GM21447 (cell line): Measurements from ENCODE around the gene CORO6.

Source experiments
- ATAC-seq: cut with Tn5 transposase; IDR thresholded peaks from one replicate; pipeline ENCODE4 v1.9.1; 2021; ENCODE audit not compliant: unreplicated experiment

Gene CORO6

GRCh38 chr17:29578626-29579485, 43.9 kb downstream of the CORO6 start:
- no peak for ATAC-seq

GRCh38 chr17:29577385-29578211, 45.1 kb downstream of the CORO6 start:
- no peak for ATAC-seq

DNA sequence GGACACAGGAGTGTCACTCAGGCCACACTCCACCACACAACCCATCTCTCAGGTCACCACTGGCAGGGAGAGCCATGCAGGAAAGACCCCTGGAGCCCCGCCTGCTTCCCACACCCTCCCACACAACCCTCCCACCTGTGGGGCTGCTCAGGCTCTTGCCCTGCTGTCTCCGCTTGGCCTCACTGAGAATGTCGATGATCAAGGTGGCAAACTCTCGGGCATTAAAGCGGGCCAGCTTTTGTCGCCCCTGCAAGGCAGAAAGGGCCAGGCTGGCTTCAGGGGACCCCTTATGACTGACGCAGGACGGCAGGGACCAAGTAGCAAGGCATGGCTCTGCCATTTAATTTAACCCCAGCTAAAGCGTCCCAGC, 45.7 kb downstream of the CORO6 start:
- no peak for ATAC-seq

DNA sequence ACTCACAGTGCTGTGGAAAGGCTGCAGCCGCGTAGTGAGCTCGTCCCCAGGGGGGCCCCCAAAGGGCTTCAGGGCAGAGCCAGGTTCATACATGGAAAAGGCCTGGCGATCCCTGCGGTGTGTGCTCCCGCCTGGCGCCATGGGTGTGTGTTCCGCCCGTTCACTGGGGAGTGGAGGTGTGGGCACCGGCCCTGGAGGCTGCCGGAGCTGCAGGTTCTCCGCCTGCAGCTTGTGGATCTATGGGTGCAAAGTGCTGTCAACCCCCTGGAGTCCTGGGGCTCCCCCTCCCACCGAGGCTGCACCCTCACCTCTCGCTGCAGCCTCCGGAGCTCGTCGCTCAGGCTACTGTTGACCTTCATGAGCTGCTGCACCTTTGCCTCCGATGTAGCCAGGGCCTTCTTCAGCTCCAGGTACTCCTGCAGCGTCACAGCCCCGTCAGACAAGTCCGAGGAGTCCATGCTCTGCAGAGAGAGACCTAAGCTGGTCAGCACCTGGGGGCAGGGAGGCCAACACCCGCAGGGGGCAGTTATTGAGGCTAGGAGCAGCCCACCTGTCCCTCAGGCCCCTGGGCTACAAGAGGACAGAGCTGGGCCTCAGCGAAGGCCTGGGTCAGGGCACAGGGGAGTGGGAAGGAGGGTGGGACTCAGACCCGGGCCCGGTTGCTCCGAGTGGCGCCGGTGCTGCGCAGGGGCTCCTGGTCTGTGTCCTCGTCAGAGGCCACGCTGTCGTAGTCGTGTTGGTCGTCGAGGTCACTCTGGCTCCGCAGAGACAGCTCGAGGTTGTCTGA, 46.3 kb downstream of the CORO6 start:
- no peak for ATAC-seq

DNA sequence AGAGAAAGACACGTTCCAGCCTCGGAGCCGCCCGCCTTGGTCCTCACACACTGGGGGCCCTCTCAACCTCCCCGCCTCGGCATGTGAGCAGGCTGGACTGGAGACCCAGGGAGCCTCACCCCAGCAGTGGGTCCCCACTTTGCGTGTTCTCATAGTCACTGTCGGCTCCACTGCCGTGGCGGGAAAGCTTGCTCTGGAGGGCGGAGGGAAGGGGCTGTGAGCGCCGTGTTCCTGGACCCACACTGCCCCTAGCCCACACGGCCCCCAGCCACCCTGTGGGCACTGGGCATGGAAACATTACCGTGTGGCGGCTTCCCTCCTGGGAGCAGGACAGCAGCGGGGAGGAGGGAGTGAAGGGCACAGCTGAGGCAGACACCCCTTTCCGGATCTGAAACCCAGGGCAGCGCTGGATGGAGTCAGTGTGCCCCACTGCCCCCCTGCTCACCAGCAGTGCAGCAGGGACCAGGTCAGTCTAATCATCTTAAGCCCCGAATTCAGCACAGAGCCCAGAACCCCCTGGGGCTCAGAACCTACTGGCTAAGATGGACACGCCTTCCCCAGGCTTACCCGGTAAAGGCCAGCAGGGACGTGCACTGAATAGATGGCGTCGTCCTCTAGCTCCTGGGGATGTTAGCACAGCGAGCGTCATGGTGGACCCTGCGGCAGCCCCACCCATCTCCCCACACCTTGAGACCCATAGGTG, 47.0 kb downstream of the CORO6 start:
- ATAC-seq = no peak

DNA sequence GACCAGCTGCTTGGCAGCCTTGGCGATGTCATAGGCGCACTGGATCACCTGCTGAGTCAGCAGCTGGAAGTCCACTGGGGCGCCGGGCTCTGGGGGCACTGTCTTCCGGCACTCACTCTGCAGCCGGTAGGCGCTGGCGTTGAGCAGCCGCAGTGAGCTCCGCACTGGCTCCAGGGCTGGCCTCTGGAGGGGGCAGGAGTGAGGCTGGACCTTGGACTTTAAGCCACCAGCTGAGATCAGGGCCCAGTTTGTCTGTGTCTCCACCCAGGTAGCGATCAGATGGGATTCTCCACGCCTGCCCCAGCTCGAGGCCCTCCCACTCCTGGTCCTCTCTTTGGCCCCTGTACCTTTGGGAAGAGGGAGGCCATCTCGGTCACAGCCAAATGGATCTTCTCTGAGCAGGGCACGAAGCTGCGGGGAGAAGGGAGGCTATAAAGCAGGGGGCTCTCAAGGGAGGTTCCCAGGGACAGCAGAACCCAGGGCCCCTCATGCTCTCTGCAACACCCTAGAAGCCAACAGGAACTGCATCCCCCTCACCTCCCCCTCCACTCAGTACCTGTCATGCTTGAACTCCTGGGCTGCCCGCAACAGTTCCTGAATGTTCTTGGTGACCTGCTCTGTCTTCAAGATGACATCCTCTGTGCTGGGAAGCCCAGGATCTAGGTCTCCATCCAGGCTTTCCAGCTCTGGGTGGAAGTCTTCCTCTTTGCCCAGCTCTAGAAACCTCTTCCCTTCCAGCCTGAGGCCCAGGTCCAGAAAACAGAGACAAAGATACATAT, 47.8 kb downstream of the CORO6 start:
- ATAC-seq = no peak

GRCh38 chr17:29573871-29574731, 48.6 kb downstream of the CORO6 start:
- no peak for ATAC-seq

- no peak for ATAC-seq
Measured at GRCh38 chr17:29573558-29573869, 49.2 kb downstream of the CORO6 start.

- no peak for ATAC-seq
Measured at GRCh38 chr17:29572691-29573557, 49.8 kb downstream of the CORO6 start.

DNA sequence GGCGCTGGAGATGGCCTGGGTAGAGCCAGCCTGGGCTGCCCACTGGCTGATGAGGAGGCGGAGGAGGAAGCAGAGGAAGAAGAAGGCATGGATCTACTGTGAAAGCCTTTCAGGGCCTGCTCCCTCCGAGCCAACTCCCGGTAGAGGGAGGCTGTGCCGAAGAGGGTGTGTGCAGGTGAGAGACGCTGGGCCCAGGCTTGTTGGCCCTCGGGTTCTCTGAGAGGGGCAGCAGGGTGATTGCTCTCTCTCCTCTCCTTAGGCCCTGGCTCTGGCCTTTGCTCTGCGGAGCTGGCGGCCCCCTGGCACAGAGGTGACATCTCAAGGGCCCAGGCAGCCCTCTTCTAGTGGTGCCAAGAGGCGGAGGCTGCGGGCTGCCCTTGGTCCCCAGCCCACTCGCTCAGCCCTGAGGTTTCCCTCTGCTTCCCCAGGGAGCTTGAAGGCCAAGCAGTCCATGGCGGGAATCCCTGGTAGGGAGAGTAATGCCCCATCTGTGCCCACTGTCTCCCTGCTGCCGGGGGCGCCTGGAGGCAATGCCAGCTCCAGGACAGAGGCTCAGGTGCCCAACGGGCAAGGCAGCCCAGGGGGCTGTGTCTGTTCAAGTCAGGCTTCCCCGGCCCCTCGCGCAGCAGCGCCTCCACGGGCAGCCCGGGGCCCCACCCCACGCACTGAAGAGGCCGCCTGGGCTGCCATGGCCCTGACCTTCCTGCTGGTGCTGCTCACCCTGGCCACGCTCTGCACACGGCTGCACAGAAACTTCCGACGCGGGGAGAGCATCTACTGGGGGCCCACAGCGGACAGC, 50.6 kb downstream of the CORO6 start:
- ATAC-seq = no peak

- ATAC-seq = no peak
Measured at GRCh38 chr17:29571486-29571882, 51.2 kb downstream of the CORO6 start.

- ATAC-seq = no peak
Measured at GRCh38 chr17:29570521-29570920, 52.2 kb downstream of the CORO6 start.

GRCh38 chr17:29569245-29569950, 53.3 kb downstream of the CORO6 start:
- ATAC-seq = no peak

DNA sequence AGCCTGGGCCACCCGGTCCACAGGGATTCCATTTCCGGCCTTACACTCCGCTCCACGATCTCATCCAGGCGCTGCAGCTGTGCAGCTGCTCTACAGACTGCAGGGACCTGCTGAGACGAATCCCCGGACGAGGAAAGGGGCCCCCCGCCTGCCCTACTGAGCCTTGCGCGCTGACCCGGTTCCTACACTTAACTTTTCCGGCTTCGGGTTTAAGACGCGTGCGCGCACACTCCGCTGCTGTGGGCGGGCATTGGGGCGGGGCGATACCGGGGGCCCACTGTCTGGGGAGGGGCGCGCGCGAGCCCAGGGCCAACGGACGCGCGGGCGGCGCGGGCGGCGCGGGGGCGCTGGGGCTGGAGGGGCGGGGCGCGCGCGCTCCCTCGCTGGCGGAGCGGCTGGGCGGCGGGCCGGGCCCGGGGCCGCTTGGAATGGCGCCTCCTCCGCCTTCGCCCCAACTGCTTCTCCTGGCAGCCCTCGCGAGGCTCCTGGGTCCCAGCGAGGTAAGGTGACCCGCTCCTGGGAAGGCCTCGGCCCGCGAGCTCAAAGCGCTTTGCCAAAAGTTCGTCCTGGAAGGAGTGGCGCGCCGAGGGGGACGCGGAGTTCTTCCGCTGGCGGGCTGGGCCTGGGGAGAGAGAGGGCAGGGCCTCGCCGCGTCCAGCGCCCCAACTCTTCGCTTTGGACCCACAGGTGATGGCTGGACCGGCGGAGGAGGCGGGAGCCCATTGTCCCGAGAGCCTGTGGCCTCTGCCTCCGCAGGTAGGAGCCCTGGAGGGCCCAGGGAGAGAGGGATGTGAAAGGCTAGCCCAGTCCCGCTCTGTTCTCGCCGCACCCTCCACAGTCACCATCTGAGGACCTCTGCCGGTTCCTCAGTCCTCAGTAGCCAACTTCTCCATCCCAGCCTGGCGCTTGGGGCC, 54.1 kb downstream of the CORO6 start, which contains the start of gene TP53I13:
TP53I13 (plus strand) TSS at position 371 of the 914 bp plus-strand sequence; CDS start at position 429, 58 bp downstream.
- ATAC-seq = peak; percentile 47

- ATAC-seq = peak; percentile 44
Measured at GRCh38 chr17:29567554-29568330, 55.0 kb downstream of the CORO6 start.
